Gastrocnemius medialis (tissue), 4 donors: ENCODE results near the gene LSG1.

Experiments used
- POLR2A ChIP-seq, 2 donors: fragments of 450-650 bp; IDR thresholded peaks; one replicate each; pipeline ENCODE4 v1.6.1; 2017; ENCODE audit warnings: antibody characterized with exemption in 2 of 2, mild to moderate bottlenecking in 2 of 2, moderate library complexity in 2 of 2
- TF ChIP-seq, protein P1 (sequence below), 5 experiments: fragments of 450-650 bp in 3 of 5; fragments of 200-600 bp in 2 of 5; sonication (generic) in 2 of 5; IDR thresholded peaks in 4 of 5; conservative IDR thresholded peaks in 1 of 5; 1 replicate in 4 of 5; 2 replicates in 1 of 5; pipeline ENCODE4 v1.5.1; 2016 to 2019; ENCODE audit warnings: antibody characterized with exemption in 5 of 5, mild to moderate bottlenecking in 3 of 5, moderate library complexity in 3 of 5

- TF ChIP-seq, protein P1, sequence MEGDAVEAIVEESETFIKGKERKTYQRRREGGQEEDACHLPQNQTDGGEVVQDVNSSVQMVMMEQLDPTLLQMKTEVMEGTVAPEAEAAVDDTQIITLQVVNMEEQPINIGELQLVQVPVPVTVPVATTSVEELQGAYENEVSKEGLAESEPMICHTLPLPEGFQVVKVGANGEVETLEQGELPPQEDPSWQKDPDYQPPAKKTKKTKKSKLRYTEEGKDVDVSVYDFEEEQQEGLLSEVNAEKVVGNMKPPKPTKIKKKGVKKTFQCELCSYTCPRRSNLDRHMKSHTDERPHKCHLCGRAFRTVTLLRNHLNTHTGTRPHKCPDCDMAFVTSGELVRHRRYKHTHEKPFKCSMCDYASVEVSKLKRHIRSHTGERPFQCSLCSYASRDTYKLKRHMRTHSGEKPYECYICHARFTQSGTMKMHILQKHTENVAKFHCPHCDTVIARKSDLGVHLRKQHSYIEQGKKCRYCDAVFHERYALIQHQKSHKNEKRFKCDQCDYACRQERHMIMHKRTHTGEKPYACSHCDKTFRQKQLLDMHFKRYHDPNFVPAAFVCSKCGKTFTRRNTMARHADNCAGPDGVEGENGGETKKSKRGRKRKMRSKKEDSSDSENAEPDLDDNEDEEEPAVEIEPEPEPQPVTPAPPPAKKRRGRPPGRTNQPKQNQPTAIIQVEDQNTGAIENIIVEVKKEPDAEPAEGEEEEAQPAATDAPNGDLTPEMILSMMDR (IDR thresholded peaks at IDR 0.05 in 4 of 5, conservative IDR thresholded peaks at IDR 0.05 in 1 of 5): no peak
- TF ChIP-seq POLR2A (IDR thresholded peaks at IDR 0.05): no peak
Observed at GRCh38 chr3:194607592-194608389, 64.2 kb downstream of the LSG1 start.
